Measurements from ENCODE around the gene ALK. TPM values are rescaled to one million over a fixed set of nuclear protein-coding genes. Genes with fewer than 3 reads are reported as not detected.

ALK gene
- total RNA-seq, 1 donor from 2014 or later: not detected

DNA sequence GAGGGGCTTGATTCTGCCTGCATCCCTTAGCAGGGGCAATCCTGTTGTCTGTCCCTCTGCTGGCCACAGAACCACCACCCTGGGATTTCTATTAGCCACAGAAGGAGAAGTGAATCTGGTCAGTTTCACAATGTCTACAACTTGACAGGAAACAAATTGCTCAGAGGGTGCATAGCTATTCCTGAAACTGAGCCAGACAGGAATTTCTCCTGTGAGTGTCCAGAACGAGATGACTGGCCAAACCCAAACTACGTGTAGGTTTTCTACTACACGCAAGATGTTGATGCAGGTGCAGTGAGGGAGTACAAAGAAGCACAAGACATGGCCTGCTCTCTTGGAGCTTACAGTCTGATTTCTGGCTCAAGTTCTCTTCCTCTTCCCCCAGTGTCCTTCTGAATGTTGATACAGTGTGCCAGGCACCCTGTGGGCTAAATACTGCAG lies 604.3 kb downstream of the ALK start:
- intact Hi-C loops (cut with DNase I): no loop called here
- DNase-seq (ENCODE audit: low spot score in 2 of 2): no peak
- H3K9me3 ChIP-seq: no peaks in the 10 kb centered on the region
- H3K4me3 ChIP-seq: no peak overlapping the region
- H3K27ac ChIP-seq: no peak overlapping the region
- no peaks in the 10 kb centered on the region for H3K36me3 ChIP-seq
- H3K27me3 ChIP-seq: no peaks in the 10 kb centered on the region
- TF ChIP-seq CTCF (IDR thresholded peaks at IDR 0.05): no peak
- H3K4me1 ChIP-seq: no peaks in the 10 kb centered on the region

- intact Hi-C loops (cut with DNase I): no loop called here
- Histone ChIP-seq H3K4me1 (no peaks in the 10 kb centered on the region), H3K27me3 (no peaks in the 10 kb centered on the region), H3K36me3 (no peaks in the 10 kb centered on the region), H3K9me3 (no peaks in the 10 kb centered on the region), H3K27ac (no peak overlapping the region), H3K4me3 (no peak overlapping the region)
- no peak for TF ChIP-seq CTCF (IDR thresholded peaks at IDR 0.05)
- DNase-seq (ENCODE audit: low spot score in 2 of 2): no peak
Measured at GRCh38 chr2:29314816-29315571, 606.4 kb downstream of the ALK start.

DNA sequence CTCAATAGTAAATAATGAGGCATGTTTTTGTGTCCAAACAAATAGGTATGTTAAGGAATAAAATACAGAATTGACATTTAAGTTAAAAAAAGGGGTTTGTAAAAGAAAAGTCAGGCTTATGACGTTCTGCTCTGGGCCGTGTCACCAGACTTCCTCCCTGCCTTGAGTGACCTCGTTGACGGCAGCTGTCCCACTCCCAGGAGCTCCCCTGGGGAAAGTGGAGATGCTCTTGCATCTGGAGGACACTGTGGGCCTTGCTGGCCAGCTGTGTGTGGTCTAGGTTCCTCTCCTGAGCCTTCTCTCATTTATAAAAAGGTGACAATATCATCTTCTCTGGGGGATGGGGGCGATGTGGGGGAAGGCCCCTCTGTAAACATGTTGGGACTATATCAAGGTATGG lies 609.9 kb downstream of the ALK start:
- DNase-seq (ENCODE audit: low spot score in 2 of 2): no peak
- Histone ChIP-seq H3K4me1 (no peaks in the 10 kb centered on the region), H3K36me3 (no peaks in the 10 kb centered on the region), H3K9me3 (no peaks in the 10 kb centered on the region), H3K27ac (no peak overlapping the region), H3K4me3 (no peak overlapping the region), H3K27me3 (no peaks in the 10 kb centered on the region)
- intact Hi-C loops (cut with DNase I): no loop called here
- no peak for TF ChIP-seq CTCF (IDR thresholded peaks at IDR 0.05)

- Histone ChIP-seq H3K27ac (no peak overlapping the region), H3K27me3 (no peaks in the 10 kb centered on the region), H3K36me3 (no peaks in the 10 kb centered on the region), H3K4me3 (no peak overlapping the region), H3K4me1 (no peaks in the 10 kb centered on the region), H3K9me3 (no peaks in the 10 kb centered on the region)
- no peak for TF ChIP-seq CTCF (IDR thresholded peaks at IDR 0.05)
- DNase-seq (ENCODE audit: low spot score in 2 of 2): no peak
- intact Hi-C loops (cut with DNase I): no loop called here
Measured at GRCh38 chr2:29310650-29311348, 610.6 kb downstream of the ALK start.

DNA sequence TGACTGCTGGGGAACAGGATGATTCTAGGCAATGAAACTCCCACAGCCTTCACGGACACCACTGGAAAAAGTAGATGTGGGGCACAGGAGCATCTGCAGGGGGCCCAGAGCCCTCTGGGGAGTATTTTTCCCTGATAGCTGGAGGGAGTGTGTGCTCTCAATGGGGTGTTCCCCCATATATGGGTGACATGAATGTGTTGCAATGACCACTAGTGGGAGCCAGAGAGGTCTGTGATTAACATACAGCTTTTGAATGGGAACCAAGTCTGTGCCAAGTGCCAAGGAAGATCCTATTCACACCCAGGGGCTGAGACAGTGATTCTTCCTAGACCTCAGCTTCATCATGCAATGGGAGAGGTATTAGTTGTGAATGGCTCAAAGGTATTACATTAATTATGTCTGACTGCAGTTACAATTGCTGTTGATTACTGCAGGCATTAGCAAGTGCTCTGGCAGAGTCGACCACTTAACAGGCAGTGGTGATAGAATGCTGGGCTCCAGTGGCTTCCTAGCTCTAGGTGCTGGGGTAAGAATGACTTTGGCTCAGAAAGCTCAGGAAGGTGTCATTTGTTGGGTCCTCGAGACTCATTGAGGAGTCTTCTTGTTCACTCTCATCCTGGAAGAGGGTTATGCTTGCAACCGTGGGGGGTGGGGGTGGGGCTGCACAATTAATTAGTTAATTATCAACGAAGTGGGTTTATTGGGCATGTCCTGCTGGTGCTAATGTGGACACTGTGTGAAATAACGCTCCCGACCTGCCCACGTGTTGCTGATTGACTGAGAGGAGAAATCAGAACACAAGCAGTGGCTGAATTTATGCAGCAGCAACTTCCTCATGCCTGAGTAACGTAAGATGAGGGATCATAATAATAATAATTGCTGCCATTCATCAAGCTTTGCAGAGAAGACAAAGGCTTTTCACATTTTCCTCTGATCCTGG lies 612.0 kb downstream of the ALK start:
- H3K27ac ChIP-seq: no peak overlapping the region
- DNase-seq (ENCODE audit: low spot score in 2 of 2): no peak
- no peak overlapping the region for H3K4me3 ChIP-seq
- no peaks in the 10 kb centered on the region for H3K4me1 ChIP-seq
- no peaks in the 10 kb centered on the region for H3K36me3 ChIP-seq
- peak in 2 of 3 experiments; percentile 40 to 51 for TF ChIP-seq CTCF (IDR thresholded peaks at IDR 0.05)
- no peaks in the 10 kb centered on the region for H3K9me3 ChIP-seq
- intact Hi-C loops (cut with DNase I): no loop called here
- no peaks in the 10 kb centered on the region for H3K27me3 ChIP-seq
